Measurements from ENCODE around the gene LDLRAP1. TPM values are rescaled to one million over a fixed set of nuclear protein-coding genes. Genes with fewer than 3 reads are reported as not detected.

Gene LDLRAP1
- total RNA-seq, 1 donor from 2014 or later = 8.6 TPM

- peak overlapping the region; percentile 46 for H3K4me3 Mint-ChIP-seq
- H2AFZ ChIP-seq (replicated peaks) = no peak overlapping the region
- no peak for DNase-seq (ENCODE audit: low spot score)
- H3F3A ChIP-seq (ENCODE audit: low read depth) = no peaks in the 10 kb centered on the region
- peaks cover 2% of the 10 kb centered on the region for H3K9me3 Mint-ChIP-seq
- H3K4me1 Mint-ChIP-seq = peaks cover 19% of the 10 kb centered on the region
- H3K27me3 Mint-ChIP-seq (ENCODE audit: insufficient read depth, low read depth) = peaks cover 2% of the 10 kb centered on the region
- H3K79me2 ChIP-seq (ENCODE audit: low read depth) = no peaks in the 10 kb centered on the region
- no peaks in the 10 kb centered on the region for H3K4me1 ChIP-seq
- no peaks in the 10 kb centered on the region for H3K36me3 Mint-ChIP-seq
- H3K27ac ChIP-seq = no peak overlapping the region
- H3K9me3 ChIP-seq (ENCODE audit: low read depth) = no peaks in the 10 kb centered on the region
- no peak overlapping the region for H3K4me3 ChIP-seq
- no peaks in the 10 kb centered on the region for H3K27me3 ChIP-seq
- peak overlapping the region; percentile 67 for H3K27ac Mint-ChIP-seq
- H3K4me2 ChIP-seq = no peak overlapping the region
- no peak overlapping the region for H3K9ac ChIP-seq
- no peaks in the 10 kb centered on the region for H3K36me3 ChIP-seq
- TF ChIP-seq CTCF (IDR thresholded peaks at IDR 0.05) = no peak
- TF ChIP-seq EZH2phosphoT487 (IDR thresholded peaks at IDR 0.05) = no peak
- no peak for TF ChIP-seq EZH2 (IDR thresholded peaks at IDR 0.05)
- no peaks in the 10 kb centered on the region for H4K20me1 ChIP-seq (ENCODE audit: low read depth)
These were observed 21.3 kb upstream of the LDLRAP1 start for GRCh38 chr1:25522031-25522655.

- peaks cover 2% of the 10 kb centered on the region for H3K9me3 Mint-ChIP-seq
- H2AFZ ChIP-seq (replicated peaks) = no peak overlapping the region
- no peak overlapping the region for H3K4me3 Mint-ChIP-seq
- H3K27me3 ChIP-seq = no peaks in the 10 kb centered on the region
- no peaks in the 10 kb centered on the region for H3K4me1 ChIP-seq
- no peak overlapping the region for H3K9ac ChIP-seq
- H3K4me3 ChIP-seq = no peak overlapping the region
- no peak overlapping the region for H3K4me2 ChIP-seq
- H3K27ac Mint-ChIP-seq = no peak overlapping the region
- no peaks in the 10 kb centered on the region for H3K9me3 ChIP-seq (ENCODE audit: low read depth)
- H3K36me3 Mint-ChIP-seq = no peaks in the 10 kb centered on the region
- H3K36me3 ChIP-seq = no peaks in the 10 kb centered on the region
- TF ChIP-seq CTCF (IDR thresholded peaks at IDR 0.05) (peak; percentile 17), EZH2phosphoT487 (IDR thresholded peaks at IDR 0.05) (no peak)
- no peaks in the 10 kb centered on the region for H3F3A ChIP-seq (ENCODE audit: low read depth)
- H4K20me1 ChIP-seq (ENCODE audit: low read depth) = no peaks in the 10 kb centered on the region
- peaks cover 2% of the 10 kb centered on the region for H3K27me3 Mint-ChIP-seq (ENCODE audit: insufficient read depth, low read depth)
- H3K79me2 ChIP-seq (ENCODE audit: low read depth) = no peaks in the 10 kb centered on the region
- no peak overlapping the region for H3K27ac ChIP-seq
- DNase-seq (ENCODE audit: low spot score) = peak; percentile 38
- peaks cover 19% of the 10 kb centered on the region for H3K4me1 Mint-ChIP-seq
These were observed 19.9 kb upstream of the LDLRAP1 start for GRCh38 chr1:25523542-25523941.

GRCh38 chr1:25524568-25525360, 18.6 kb upstream of the LDLRAP1 start:
- no peak overlapping the region for H2AFZ ChIP-seq (replicated peaks)
- Mint-ChIP-seq H3K27ac (no peak overlapping the region), H3K4me1 (peaks cover 22% of the 10 kb centered on the region), H3K4me3 (no peak overlapping the region), H3K36me3 (no peaks in the 10 kb centered on the region), H3K9me3 (peaks cover 6% of the 10 kb centered on the region), H3K27me3 (ENCODE audit: insufficient read depth, low read depth) (peaks cover 4% of the 10 kb centered on the region)
- no peaks in the 10 kb centered on the region for H3K36me3 ChIP-seq
- H3K4me1 ChIP-seq = no peaks in the 10 kb centered on the region
- H3K4me3 ChIP-seq = no peak overlapping the region
- H3K27me3 ChIP-seq = no peaks in the 10 kb centered on the region
- H3K79me2 ChIP-seq (ENCODE audit: low read depth) = no peaks in the 10 kb centered on the region
- no peak overlapping the region for H3K9ac ChIP-seq
- H3K4me2 ChIP-seq = no peak overlapping the region
- no peak for DNase-seq (ENCODE audit: low spot score)
- H3K27ac ChIP-seq = no peak overlapping the region
- peaks cover 5% of the 10 kb centered on the region for H3F3A ChIP-seq (ENCODE audit: low read depth)
- TF ChIP-seq CTCF (IDR thresholded peaks at IDR 0.05) (no peak), EZH2phosphoT487 (IDR thresholded peaks at IDR 0.05) (no peak), EZH2 (IDR thresholded peaks at IDR 0.05) (no peak)
- H4K20me1 ChIP-seq (ENCODE audit: low read depth) = no peaks in the 10 kb centered on the region
- H3K9me3 ChIP-seq (ENCODE audit: low read depth) = no peaks in the 10 kb centered on the region
